ENCODE measurements around the gene RAPGEF5. TPM values are rescaled to one million over a fixed set of nuclear protein-coding genes. Genes with fewer than 3 reads are reported as not detected.

The RAPGEF5 gene
- total RNA-seq, 1 donor from 2014 or later, result 12.4 TPM

GRCh38 chr7:22305706-22306105 lies 51.2 kb downstream of the RAPGEF5 start:
- no peak for DNase-seq
- Mint-ChIP-seq H3K4me1 (peaks cover 4% of the 10 kb centered on the region), H3K9me3 (peaks cover 7% of the 10 kb centered on the region), H3K4me3 (no peak overlapping the region), H3K36me3 (ENCODE audit: low read depth) (peaks cover 20% of the 10 kb centered on the region), H3K27me3 (no peaks in the 10 kb centered on the region), H3K27ac (no peak overlapping the region)
- ChIA-PET POLR2A (no interaction called here), CTCF (no interaction called here)
- no peak for TF ChIP-seq CTCF (IDR thresholded peaks at IDR 0.05)
- ATAC-seq (ENCODE audit: low read depth), result no peak
- intact Hi-C loops (cut with micrococcal nuclease), result no loop called here

GRCh38 chr7:22302951-22303423 lies 54.0 kb downstream of the RAPGEF5 start:
- no peak for ATAC-seq (ENCODE audit: low read depth)
- Mint-ChIP-seq H3K27me3 (no peaks in the 10 kb centered on the region), H3K9me3 (peaks cover 7% of the 10 kb centered on the region), H3K36me3 (ENCODE audit: low read depth) (peaks cover 18% of the 10 kb centered on the region), H3K27ac (no peak overlapping the region), H3K4me3 (no peak overlapping the region), H3K4me1 (peaks cover 4% of the 10 kb centered on the region)
- intact Hi-C loops (cut with micrococcal nuclease), result no loop called here
- ChIA-PET POLR2A (no interaction called here), CTCF (no interaction called here)
- no peak for DNase-seq
- no peak for TF ChIP-seq CTCF (IDR thresholded peaks at IDR 0.05)

GRCh38 chr7:22302193-22302592 lies 54.8 kb downstream of the RAPGEF5 start:
- ChIA-PET POLR2A (no interaction called here), CTCF (no interaction called here)
- Mint-ChIP-seq H3K27me3 (no peaks in the 10 kb centered on the region), H3K4me1 (peaks cover 4% of the 10 kb centered on the region), H3K4me3 (no peak overlapping the region), H3K36me3 (ENCODE audit: low read depth) (peaks cover 12% of the 10 kb centered on the region), H3K27ac (no peak overlapping the region), H3K9me3 (peaks cover 7% of the 10 kb centered on the region)
- intact Hi-C loops (cut with micrococcal nuclease), result no loop called here
- ATAC-seq (ENCODE audit: low read depth), result no peak
- no peak for DNase-seq
- TF ChIP-seq CTCF (IDR thresholded peaks at IDR 0.05), result no peak

GRCh38 chr7:22301790-22302189 lies 55.2 kb downstream of the RAPGEF5 start:
- no peak overlapping the region for H3K4me3 Mint-ChIP-seq
- ATAC-seq (ENCODE audit: low read depth) (no peak), DNase-seq (no peak)
- POLR2A ChIA-PET, result no interaction called here
- intact Hi-C loops (cut with micrococcal nuclease), result no loop called here
- peaks cover 5% of the 10 kb centered on the region for H3K9me3 Mint-ChIP-seq
- TF ChIP-seq CTCF (IDR thresholded peaks at IDR 0.05), result no peak
- no peak overlapping the region for H3K27ac Mint-ChIP-seq
- no peaks in the 10 kb centered on the region for H3K27me3 Mint-ChIP-seq
- H3K4me1 Mint-ChIP-seq, result peaks cover 4% of the 10 kb centered on the region
- CTCF ChIA-PET, result no interaction called here
- H3K36me3 Mint-ChIP-seq (ENCODE audit: low read depth), result peaks cover 8% of the 10 kb centered on the region

- intact Hi-C loops (cut with micrococcal nuclease), result no loop called here
- ChIA-PET CTCF (no interaction called here), POLR2A (no interaction called here)
- Mint-ChIP-seq H3K27me3 (no peaks in the 10 kb centered on the region), H3K27ac (no peak overlapping the region), H3K4me1 (peaks cover 4% of the 10 kb centered on the region), H3K4me3 (no peak overlapping the region), H3K9me3 (no peaks in the 10 kb centered on the region), H3K36me3 (ENCODE audit: low read depth) (no peaks in the 10 kb centered on the region)
- no peak for TF ChIP-seq CTCF (IDR thresholded peaks at IDR 0.05)
- DNase-seq (no peak), ATAC-seq (ENCODE audit: low read depth) (no peak)
Measured at GRCh38 chr7:22300839-22301238, 56.1 kb downstream of the RAPGEF5 start.

Data from activated B cell treated with CpG ODN at 0.5 μM for 24 hours (primary cell).